Esophagus squamous epithelium (tissue), 5 donors: Measurements from ENCODE around the gene RNF32. TPM values are rescaled to one million over a fixed set of nuclear protein-coding genes. Genes with fewer than 3 reads are reported as not detected.
A peak's percentile ranks its signal among the peaks of the same experiment; 100 is the strongest.

ENCODE experiments used
- DNase-seq: peaks from one replicate; lab custom pipeline; 2025; lab: John Stamatoyannopoulos, UW
- H3K27ac ChIP-seq, 4 donors: fragments of 200-600 bp; sonication (generic); one replicate each; pipeline ENCODE4 v1.5.1; 2016 to 2019; ENCODE audit warnings: mild to moderate bottlenecking in 1 of 4
- H3K27me3 ChIP-seq, 4 donors: fragments of 200-600 bp; sonication (generic); 1 replicate in 3 of 4; 2 replicates in 1 of 4; pipeline versions ENCODE4 v1.5.1 to v1.6.0; 2017 to 2021; ENCODE audit warnings: antibody characterized with exemption in 1 of 4
- H3K36me3 ChIP-seq, 3 donors: fragments of 200-600 bp; sonication (generic); one replicate each; pipeline ENCODE4 v1.5.1; 2016 to 2019
- H3K4me1 ChIP-seq, 3 donors: fragments of 200-600 bp; sonication (generic); one replicate each; pipeline ENCODE4 v1.5.1; 2017 to 2019
- H3K4me3 ChIP-seq, 4 donors: fragments of 200-600 bp; sonication (generic); 1 replicate in 3 of 4; 2 replicates in 1 of 4; pipeline ENCODE4 v1.5.1; 2016 to 2019; ENCODE audit warnings: mild to moderate bottlenecking in 2 of 4, moderate library complexity in 1 of 4
- H3K9me3 ChIP-seq, 3 donors: fragments of 200-600 bp; sonication (generic); one replicate each; pipeline ENCODE4 v1.5.1; 2016 to 2019
- CTCF ChIP-seq, 6 experiments: fragments of 450-650 bp in 4 of 6; fragments of 200-600 bp in 2 of 6; sonication (generic) in 2 of 6; IDR thresholded peaks; one replicate each; pipeline ENCODE4 v1.5.1; 2016 to 2019; ENCODE audit warnings: antibody characterized with exemption in 6 of 6, mild to moderate bottlenecking in 4 of 6, moderate library complexity in 4 of 6
- POLR2A ChIP-seq, 4 donors: fragments of 450-650 bp; IDR thresholded peaks; one replicate each; pipeline ENCODE4 v1.6.1; 2017; ENCODE audit warnings: antibody characterized with exemption in 4 of 4, mild to moderate bottlenecking in 4 of 4, moderate library complexity in 3 of 4
- whole genome bisulfite sequencing, 2 donors: methylation state at CpG; one replicate each; pipeline ENCODE4 v1.1.5; 2018; 5-methylcytosine and 5-hydroxymethylcytosine counted together
- intact Hi-C: fragments of 100-400 bp; cut with DNase I; formaldehyde crosslinking; loops from one replicate; pipeline ENCODE4 v1.15.0; 2022
- total RNA-seq, 4 donors: library from RNA; depleted of rRNA; stranded (reverse); fragments of >200 nt; gene quantifications; one replicate each; pipeline ENCODE4 v1.1.0, GENCODE V29; 2016
- donor health status: DM: yes; HTN: yes; CAD: no.

RNF32 gene
- total RNA-seq, result 1 to 10 TPM in 1 of 4 donors, under 1 TPM in 2, not detected in 1; 0.64 to 1.7 (median 0.66) TPM

- 1 to 5% methylated on average over 19 to 30 of the region's 85 CpGs for WGBS, 2 donors
- Histone ChIP-seq H3K27ac (peak within 1 kb of the TSS; percentile 85 to 90 (median 88)), H3K27me3 (no peaks in the 10 kb centered on the region), H3K36me3 (no peaks in the 10 kb centered on the region), H3K9me3 (peaks cover 0 to 10% (median 7%) of the 10 kb centered on the region in 3 donors), H3K4me1 (peaks cover 6 to 33% (median 14%) of the 10 kb centered on the region in 3 donors), H3K4me3 (peak within 1 kb of the TSS; percentile 65 to 98 (median 75))
- TF ChIP-seq POLR2A (IDR thresholded peaks at IDR 0.05), result peak in 2 of 4 donors; percentile 25 to 66
- no peak for TF ChIP-seq CTCF (IDR thresholded peaks at IDR 0.05)
- DNase-seq, result peak; percentile 63
- intact Hi-C loops, result no loop called here
These were observed at the start of gene RNF32 for GRCh38 chr7:156640257-156640948. RNF32 (plus strand) TSS chr7:156640774; CDS start chr7:156643878, 3,104 bp downstream.

GRCh38 chr7:156592155-156592884, 48.3 kb upstream of the RNF32 start:
- Histone ChIP-seq H3K9me3 (peaks cover 0 to 16% (median 6%) of the 10 kb centered on the region in 3 donors), H3K4me1 (no peaks in the 10 kb centered on the region), H3K27me3 (no peaks in the 10 kb centered on the region), H3K27ac (no peak overlapping the region), H3K36me3 (no peaks in the 10 kb centered on the region), H3K4me3 (no peak overlapping the region)
- no peak for TF ChIP-seq POLR2A (IDR thresholded peaks at IDR 0.05)
- no peak for TF ChIP-seq CTCF (IDR thresholded peaks at IDR 0.05)
- no peak for DNase-seq
- 63 to 81% methylated on average over 3 to 4 of the region's 4 CpGs for WGBS, 2 donors
- intact Hi-C loops, result no loop called here

GRCh38 chr7:156594283-156595080, 46.1 kb upstream of the RNF32 start:
- TF ChIP-seq CTCF (IDR thresholded peaks at IDR 0.05) (no peak), POLR2A (IDR thresholded peaks at IDR 0.05) (no peak)
- H3K36me3 ChIP-seq, result no peaks in the 10 kb centered on the region
- 87 to 92% methylated on average over 6 of the region's 6 CpGs for WGBS, 2 donors
- no peaks in the 10 kb centered on the region for H3K4me1 ChIP-seq
- no peak overlapping the region for H3K4me3 ChIP-seq
- peaks cover 0 to 16% (median 6%) of the 10 kb centered on the region in 3 donors for H3K9me3 ChIP-seq
- no peak for DNase-seq
- H3K27me3 ChIP-seq, result no peaks in the 10 kb centered on the region
- intact Hi-C loops, result no loop called here
- H3K27ac ChIP-seq, result no peak overlapping the region

GRCh38 chr7:156600496-156600895, 40.1 kb upstream of the RNF32 start:
- no peak for DNase-seq
- Histone ChIP-seq H3K4me3 (no peak overlapping the region), H3K9me3 (no peaks in the 10 kb centered on the region), H3K36me3 (no peaks in the 10 kb centered on the region), H3K27ac (no peak overlapping the region), H3K4me1 (no peaks in the 10 kb centered on the region), H3K27me3 (peaks cover 0 to 3% (median 0%) of the 10 kb centered on the region in 4 donors)
- intact Hi-C loops, result no loop called here
- WGBS, 2 donors, result 77 to 79% methylated on average over 8 of the region's 8 CpGs
- TF ChIP-seq CTCF (IDR thresholded peaks at IDR 0.05) (no peak), POLR2A (IDR thresholded peaks at IDR 0.05) (no peak)
